Stimulated activated effector memory CD8-positive, alpha-beta T cell treated with anti-CD3 and anti-CD28 coated beads, Interleukin-12 subunit alpha, Interleukin-12 subunit beta, amount 100 ng/mL, for 72 hours (primary cell): ENCODE data around the gene WDR46.

ENCODE experiments used
- ATAC-seq: fragments of 150-1000 bp; cut with Tn5 transposase; 2 replicates; pipeline ENCODE4 v1.10.0; 2021
- DNase-seq, 2 donors: peaks; one replicate each; pipeline ENCODE4 v3.0.0; 2021 to 2022; ENCODE audit warnings: low spot score in 2 of 2
- H3K27ac Mint-ChIP-seq: one replicate; pipeline ENCODE4 v1.8.0; 2022; ENCODE audit warnings: mild to moderate bottlenecking, mixed read lengths
- H3K36me3 Mint-ChIP-seq: one replicate; pipeline ENCODE4 v1.8.0; 2022; ENCODE audit warnings: mild to moderate bottlenecking, mixed read lengths
- H3K4me1 Mint-ChIP-seq: one replicate; pipeline ENCODE4 v1.8.0; 2022; ENCODE audit warnings: mixed read lengths
- H3K4me3 Mint-ChIP-seq: one replicate; pipeline ENCODE4 v1.8.0; 2022; ENCODE audit warnings: mild to moderate bottlenecking, mixed read lengths
- H3K9me3 Mint-ChIP-seq: one replicate; pipeline ENCODE4 v1.8.0; 2022; ENCODE audit warnings: mixed read lengths

Gene WDR46

GRCh38 chr6:33316603-33317418, 27.8 kb upstream of the WDR46 start:
- Mint-ChIP-seq H3K4me3 (peak overlapping the region; percentile 100), H3K9me3 (no peaks in the 10 kb centered on the region), H3K36me3 (peaks cover 81% of the 10 kb centered on the region), H3K4me1 (peaks cover 81% of the 10 kb centered on the region), H3K27ac (peak overlapping the region; percentile 100)
- DNase-seq (no peak), ATAC-seq (no peak)

GRCh38 chr6:33315793-33316602, 27.0 kb upstream of the WDR46 start:
- ATAC-seq: no peak
- Mint-ChIP-seq H3K4me3 (peak overlapping the region; percentile 100), H3K9me3 (no peaks in the 10 kb centered on the region), H3K27ac (peak overlapping the region; percentile 99), H3K36me3 (peaks cover 81% of the 10 kb centered on the region), H3K4me1 (peaks cover 78% of the 10 kb centered on the region)
- no peak for DNase-seq

- no peak for ATAC-seq
- H3K36me3 Mint-ChIP-seq: peaks cover 81% of the 10 kb centered on the region
- H3K9me3 Mint-ChIP-seq: no peaks in the 10 kb centered on the region
- peaks cover 69% of the 10 kb centered on the region for H3K4me1 Mint-ChIP-seq
- no peak for DNase-seq
- peak overlapping the region; percentile 100 for H3K4me3 Mint-ChIP-seq
- peak overlapping the region; percentile 99 for H3K27ac Mint-ChIP-seq
Measured at GRCh38 chr6:33314943-33315792, 26.1 kb upstream of the WDR46 start.

DNA sequence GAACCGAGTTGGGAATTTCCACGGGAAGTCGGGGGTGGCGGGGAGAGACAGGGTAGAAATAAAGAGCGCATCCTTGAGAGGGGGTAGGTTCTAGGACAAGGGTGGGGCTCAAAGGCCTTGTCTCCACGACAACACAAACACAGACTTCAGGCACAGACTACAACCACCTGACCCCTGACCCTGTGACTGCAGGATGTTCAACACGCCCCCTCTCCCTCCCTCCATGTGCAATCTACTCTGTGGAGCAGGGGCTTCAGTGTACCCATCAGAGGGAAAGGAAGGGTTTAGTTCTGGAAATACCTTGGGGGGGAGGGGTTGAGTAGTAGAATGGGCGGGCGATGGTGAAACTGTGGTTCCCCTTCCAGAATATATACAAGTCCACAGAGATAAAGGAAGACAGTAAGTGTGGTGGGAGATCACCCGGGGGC, 25.5 kb upstream of the WDR46 start:
- peak overlapping the region; percentile 100 for H3K4me3 Mint-ChIP-seq
- H3K9me3 Mint-ChIP-seq: no peaks in the 10 kb centered on the region
- H3K36me3 Mint-ChIP-seq: peaks cover 81% of the 10 kb centered on the region
- H3K27ac Mint-ChIP-seq: peak overlapping the region; percentile 99
- ATAC-seq (peak; percentile 60), DNase-seq (peak; percentile 28 to 80)
- peaks cover 63% of the 10 kb centered on the region for H3K4me1 Mint-ChIP-seq

DNA sequence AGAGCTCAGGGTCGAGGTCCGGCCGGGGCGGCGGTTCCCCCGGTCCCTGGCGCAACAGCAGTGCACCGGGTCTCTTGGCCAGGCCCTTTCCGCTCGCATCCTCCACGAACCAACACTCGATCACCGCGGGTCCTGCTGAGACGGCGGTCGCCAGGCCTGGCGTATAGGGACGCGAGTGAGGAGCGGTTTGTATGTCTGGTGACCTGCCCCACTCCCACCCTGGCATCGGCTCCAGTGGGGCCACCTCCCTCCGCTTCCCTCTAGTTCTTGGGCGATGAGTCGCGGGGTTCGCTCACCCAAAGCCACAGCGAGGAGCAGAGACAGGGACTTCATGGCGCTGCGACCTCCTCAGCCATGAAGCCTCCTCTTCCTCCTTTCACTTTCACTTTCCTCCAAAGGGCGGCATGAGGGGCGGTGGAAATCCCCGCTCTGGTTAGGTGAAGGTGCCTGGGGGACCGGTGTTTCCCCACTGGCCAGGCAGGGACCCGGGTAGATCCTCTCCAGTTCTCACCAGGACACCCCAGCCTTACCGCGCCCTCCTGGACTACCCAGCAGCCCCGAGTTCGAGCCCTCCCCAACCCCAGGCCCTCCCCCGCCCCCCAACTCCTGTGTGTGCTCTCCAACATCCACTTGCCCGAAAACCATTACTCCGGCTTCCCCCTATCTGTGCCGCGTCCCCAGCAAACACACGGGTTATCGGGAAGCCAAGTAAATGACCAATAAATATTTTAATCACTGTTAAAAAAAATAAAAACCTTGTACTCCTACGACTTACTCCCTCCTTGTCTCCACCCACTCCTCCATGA, 24.9 kb upstream of the WDR46 start, which contains the start of gene TAPBP:
TAPBP (minus strand) TSS at position 370 of the 806 bp plus-strand sequence; CDS start at position 333, 37 bp downstream.
- peak within 1 kb of the TSS; percentile 99 for H3K27ac Mint-ChIP-seq
- peak; percentile 64 for ATAC-seq
- H3K4me1 Mint-ChIP-seq: peaks cover 57% of the 10 kb centered on the region
- H3K4me3 Mint-ChIP-seq: peak within 1 kb of the TSS; percentile 100
- H3K36me3 Mint-ChIP-seq: peaks cover 81% of the 10 kb centered on the region
- DNase-seq: peak; percentile 61 to 95
- no peaks in the 10 kb centered on the region for H3K9me3 Mint-ChIP-seq

- H3K9me3 Mint-ChIP-seq: no peaks in the 10 kb centered on the region
- H3K36me3 Mint-ChIP-seq: peaks cover 81% of the 10 kb centered on the region
- peak in 1 of 2 donors; percentile 79 for DNase-seq
- peaks cover 55% of the 10 kb centered on the region for H3K4me1 Mint-ChIP-seq
- H3K27ac Mint-ChIP-seq: peak overlapping the region; percentile 99
- ATAC-seq: peak; percentile 24
- peak overlapping the region; percentile 100 for H3K4me3 Mint-ChIP-seq
Measured at GRCh38 chr6:33313105-33313708, 24.2 kb upstream of the WDR46 start.

- H3K27ac Mint-ChIP-seq: peak overlapping the region; percentile 99
- peaks cover 50% of the 10 kb centered on the region for H3K4me1 Mint-ChIP-seq
- H3K9me3 Mint-ChIP-seq: no peaks in the 10 kb centered on the region
- peak overlapping the region; percentile 100 for H3K4me3 Mint-ChIP-seq
- peak; percentile 59 for ATAC-seq
- peak in 1 of 2 donors; percentile 81 for DNase-seq
- peaks cover 81% of the 10 kb centered on the region for H3K36me3 Mint-ChIP-seq
Measured at GRCh38 chr6:33312361-33313104, 23.5 kb upstream of the WDR46 start.

DNA sequence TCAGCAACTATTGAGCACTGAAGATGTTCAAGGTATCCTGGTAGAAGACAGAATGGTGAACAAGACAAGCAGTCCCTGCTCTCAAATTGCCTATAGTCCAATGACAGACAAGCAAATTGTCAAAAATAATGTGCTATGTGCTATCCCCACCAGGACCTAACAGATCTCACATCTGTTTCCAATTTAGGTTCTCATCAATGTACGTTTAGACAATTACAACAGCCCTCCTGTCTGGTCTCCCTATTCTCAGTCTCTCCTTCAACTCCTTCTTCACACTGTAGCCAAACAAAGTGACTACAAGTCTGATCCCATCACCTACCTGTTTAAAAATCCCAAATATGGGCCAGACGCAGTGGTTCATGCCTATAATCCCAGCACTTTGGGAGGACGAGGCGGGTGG, 17.3 kb upstream of the WDR46 start:
- H3K4me1 Mint-ChIP-seq: peaks cover 44% of the 10 kb centered on the region
- H3K4me3 Mint-ChIP-seq: no peak overlapping the region
- no peaks in the 10 kb centered on the region for H3K9me3 Mint-ChIP-seq
- peaks cover 100% of the 10 kb centered on the region for H3K36me3 Mint-ChIP-seq
- ATAC-seq (no peak), DNase-seq (no peak)
- H3K27ac Mint-ChIP-seq: peak overlapping the region; percentile 13

DNA sequence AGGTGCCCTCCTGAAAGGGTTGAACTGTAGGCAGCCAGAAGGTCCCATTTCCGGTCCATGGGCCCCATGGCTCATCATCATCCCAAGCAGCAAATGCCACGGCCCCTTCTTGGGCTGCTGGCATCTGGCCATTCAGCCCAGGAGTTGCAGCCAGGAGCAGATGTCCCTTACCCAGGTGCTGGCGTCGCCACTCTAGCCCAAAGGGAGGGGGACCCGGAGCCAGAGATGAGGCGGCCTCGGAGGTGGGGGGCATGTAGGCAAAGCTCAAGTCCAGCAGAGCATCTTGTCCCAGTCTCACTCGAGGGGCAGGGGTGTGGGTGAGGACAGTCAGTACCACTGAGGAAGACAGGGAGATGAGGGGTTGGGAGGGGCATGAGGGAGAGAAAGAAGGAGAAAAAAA, 16.0 kb upstream of the WDR46 start:
- Mint-ChIP-seq H3K4me3 (no peak overlapping the region), H3K27ac (peak overlapping the region; percentile 13), H3K4me1 (peaks cover 51% of the 10 kb centered on the region), H3K36me3 (peaks cover 100% of the 10 kb centered on the region), H3K9me3 (no peaks in the 10 kb centered on the region)
- DNase-seq (no peak), ATAC-seq (no peak)

DNA sequence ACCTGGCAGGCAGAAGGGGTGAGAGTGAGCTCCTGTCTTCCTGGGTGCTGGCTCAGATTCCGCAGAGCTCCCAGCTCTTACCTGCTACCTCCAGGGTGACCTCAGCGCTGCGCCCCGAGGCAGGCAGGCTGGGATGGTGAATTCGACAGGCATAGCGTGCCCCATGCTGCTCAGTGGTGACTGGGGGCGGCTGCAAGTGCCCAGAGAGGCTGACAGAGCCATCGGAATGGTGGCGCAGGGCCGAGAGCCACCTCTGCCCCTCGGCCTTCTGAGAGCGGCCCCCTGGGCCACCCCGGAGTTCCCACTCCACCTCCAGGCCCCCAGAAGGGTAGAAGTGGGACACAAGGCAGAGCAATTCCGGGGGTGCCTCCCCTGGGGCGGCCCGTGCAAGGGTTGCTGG, 15.2 kb upstream of the WDR46 start:
- DNase-seq: no peak
- H3K4me1 Mint-ChIP-seq: peaks cover 60% of the 10 kb centered on the region
- no peak for ATAC-seq
- no peak overlapping the region for H3K4me3 Mint-ChIP-seq
- H3K27ac Mint-ChIP-seq: peak overlapping the region; percentile 77
- H3K36me3 Mint-ChIP-seq: peaks cover 100% of the 10 kb centered on the region
- H3K9me3 Mint-ChIP-seq: no peaks in the 10 kb centered on the region

DNA sequence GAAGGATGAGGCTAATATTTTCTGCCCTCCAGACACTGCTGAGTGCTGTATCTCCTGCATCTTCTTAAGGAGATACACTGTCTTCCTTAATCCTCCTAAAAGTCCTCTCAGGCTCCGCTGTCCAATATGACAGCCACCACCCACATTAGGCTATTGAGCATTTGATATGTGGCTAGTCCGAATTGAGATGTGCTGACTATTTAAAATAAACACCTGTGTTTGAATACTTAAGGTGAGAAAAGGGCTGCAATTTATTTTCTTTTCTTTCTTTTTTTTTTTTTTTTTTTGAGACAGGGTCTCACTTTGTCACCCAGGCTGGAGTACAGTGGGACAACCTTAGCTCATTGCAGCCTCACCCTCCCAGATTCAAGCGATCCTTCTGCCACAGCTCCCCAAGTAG, 12.8 kb upstream of the WDR46 start:
- Mint-ChIP-seq H3K36me3 (peaks cover 96% of the 10 kb centered on the region), H3K4me3 (no peak overlapping the region), H3K4me1 (peaks cover 67% of the 10 kb centered on the region), H3K27ac (peak overlapping the region; percentile 100), H3K9me3 (no peaks in the 10 kb centered on the region)
- ATAC-seq: no peak
- no peak for DNase-seq

GRCh38 chr6:33299237-33299944, 10.4 kb upstream of the WDR46 start:
- peak overlapping the region; percentile 100 for H3K27ac Mint-ChIP-seq
- H3K4me1 Mint-ChIP-seq: peaks cover 58% of the 10 kb centered on the region
- ATAC-seq (peak; percentile 90), DNase-seq (peak; percentile 85 to 97)
- no peaks in the 10 kb centered on the region for H3K9me3 Mint-ChIP-seq
- peak overlapping the region; percentile 100 for H3K4me3 Mint-ChIP-seq
- peaks cover 91% of the 10 kb centered on the region for H3K36me3 Mint-ChIP-seq

DNA sequence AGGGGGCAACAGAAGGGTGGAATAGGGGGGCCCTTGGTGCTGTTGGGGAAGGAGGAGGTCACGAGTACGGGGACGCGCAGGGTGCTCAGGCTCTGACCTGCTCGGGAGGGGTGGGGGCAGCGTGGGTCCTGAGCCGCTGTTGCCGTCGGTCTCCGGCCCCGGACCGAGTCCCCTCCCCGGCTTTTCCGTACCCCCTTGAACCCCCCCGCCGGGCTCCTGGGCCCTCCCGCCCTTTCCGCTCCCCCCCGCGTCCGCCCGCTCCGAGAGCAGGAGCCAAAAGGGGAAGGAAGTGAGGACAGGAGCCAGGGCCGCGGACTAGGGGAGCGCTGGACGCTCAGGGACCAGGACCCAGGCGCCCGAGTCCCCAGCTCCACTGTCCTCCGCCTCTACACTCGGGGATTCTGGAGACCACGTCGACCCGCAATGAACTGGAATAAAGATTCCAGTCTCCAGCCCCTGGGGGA, 9.8 kb upstream of the WDR46 start, which contains the start of gene RGL2:
RGL2 (minus strand) TSS at position 170 of the 464 bp plus-strand sequence. CDS start 332 bp downstream, outside the sequence.
- peaks cover 88% of the 10 kb centered on the region for H3K36me3 Mint-ChIP-seq
- H3K27ac Mint-ChIP-seq: peak within 1 kb of the TSS; percentile 100
- DNase-seq (peak in 1 of 2 donors; percentile 36), ATAC-seq (peak; percentile 36)
- no peaks in the 10 kb centered on the region for H3K9me3 Mint-ChIP-seq
- peaks cover 52% of the 10 kb centered on the region for H3K4me1 Mint-ChIP-seq
- peak within 1 kb of the TSS; percentile 100 for H3K4me3 Mint-ChIP-seq
